GM19372 (cell line): ENCODE results near the gene CD79A.
"Not testable (repeated sequence)": the region's sequence is repeated elsewhere in the genome, so short reads cannot be mapped to it uniquely, and the experiment has no call there.

Source experiments
- ATAC-seq: cut with Tn5 transposase; IDR thresholded peaks from one replicate; pipeline ENCODE4 v1.9.1; 2021; ENCODE audit warnings: mild to moderate bottlenecking, low read depth, moderate library complexity; ENCODE audit not compliant: unreplicated experiment

Gene CD79A

GRCh38 chr19:41862445-41862986 lies 14.6 kb upstream of the CD79A start:
- no peak for ATAC-seq

GRCh38 chr19:41863209-41863931 lies 13.7 kb upstream of the CD79A start:
- no peak for ATAC-seq

GRCh38 chr19:41864374-41864773 lies 12.7 kb upstream of the CD79A start:
- ATAC-seq = no peak

- ATAC-seq = no peak
These were observed 10.8 kb upstream of the CD79A start for GRCh38 chr19:41866284-41866683.

- no peak for ATAC-seq
These were observed 8.7 kb upstream of the CD79A start for GRCh38 chr19:41868120-41868988.

GRCh38 chr19:41868989-41869300 lies 8.1 kb upstream of the CD79A start:
- no peak for ATAC-seq

- ATAC-seq = no peak
These were observed 7.6 kb upstream of the CD79A start for GRCh38 chr19:41869374-41869955.

GRCh38 chr19:41870401-41870873 lies 6.6 kb upstream of the CD79A start:
- no peak for ATAC-seq

GRCh38 chr19:41871573-41872383 lies 5.3 kb upstream of the CD79A start:
- no peak for ATAC-seq

GRCh38 chr19:41872384-41872774 lies 4.7 kb upstream of the CD79A start:
- no peak for ATAC-seq

- ATAC-seq = no peak
These were observed 4.1 kb upstream of the CD79A start for GRCh38 chr19:41872775-41873647.

- ATAC-seq = not testable (repeated sequence)
These were observed 1.1 kb upstream of the CD79A start for GRCh38 chr19:41875973-41876372.

- no peak for ATAC-seq
These were observed 1.1 kb downstream of the CD79A start for GRCh38 chr19:41877916-41878905.

GRCh38 chr19:41879080-41879479 lies 2.0 kb downstream of the CD79A start:
- no peak for ATAC-seq

GRCh38 chr19:41879670-41880328 lies 2.7 kb downstream of the CD79A start:
- no peak for ATAC-seq

GRCh38 chr19:41880329-41880708 lies 3.2 kb downstream of the CD79A start:
- no peak for ATAC-seq

GRCh38 chr19:41882568-41883462 lies 5.7 kb downstream of the CD79A start, which contains the start of gene ARHGEF1:
TSS of gene ARHGEF1 (plus strand) at chr19:41883184. CDS start at chr19:41888083, 4,899 bp downstream.
- ATAC-seq = no peak
